ENCODE measurements around the gene FANCG.

FANCG gene

GRCh38 chr9:35027374-35027773 is 52.4 kb downstream of the FANCG start:
- ChIA-PET CTCF (interaction anchor here (0.8 to 1.4 kb wide), 4 partner anchors 8 to 33 kb away, joined by 3 to 5 read pairs (median 4); no protein-coding TSS in a partner anchor), POLR2A (no interaction called here)
- DNase-seq (ENCODE audit: low read depth, low spot score), result no peak
- no peak overlapping the region for H3K4me3 ChIP-seq (ENCODE audit: low read depth, low read length)
- TF ChIP-seq CTCF (IDR thresholded peaks at IDR 0.05; ENCODE audit: insufficient read depth, low read length, missing control alignments), result no peak

DNA sequence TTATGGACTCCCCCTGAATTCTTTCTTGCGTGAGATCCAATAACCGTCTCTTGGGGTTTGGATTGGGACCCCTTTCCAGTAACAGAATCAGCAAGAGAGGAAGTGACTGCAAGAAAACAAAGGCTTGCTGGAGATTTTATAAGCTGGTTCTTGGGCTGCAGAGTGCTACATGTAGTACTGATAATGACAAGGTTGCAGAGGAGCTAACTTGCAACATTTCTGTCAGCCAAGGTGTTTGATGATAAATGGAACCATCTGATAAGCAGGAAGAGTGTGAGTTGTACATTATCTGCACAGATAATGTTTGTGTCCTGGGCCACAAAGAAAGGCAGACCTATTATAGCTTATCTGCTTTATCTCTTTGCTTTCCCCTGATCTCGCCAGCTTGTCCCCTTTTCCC is 53.1 kb downstream of the FANCG start:
- DNase-seq (ENCODE audit: low read depth, low spot score), result no peak
- no peak for TF ChIP-seq CTCF (IDR thresholded peaks at IDR 0.05; ENCODE audit: insufficient read depth, low read length, missing control alignments)
- ChIA-PET POLR2A (interaction anchor here (1.4 kb wide), 1 partner anchor 25 kb away, joined by 5 read pairs; no protein-coding TSS in a partner anchor), CTCF (interaction anchor here (0.6 to 1.5 kb wide), 5 partner anchors 9 to 127 kb away, joined by 3 to 4 read pairs (median 3); no protein-coding TSS in a partner anchor)
- no peak overlapping the region for H3K4me3 ChIP-seq (ENCODE audit: low read depth, low read length)

All from AG04449 (cell line).